SU-DHL-6 (cell line): Measurements from ENCODE around the gene DCAF15.

ENCODE experiments used
- EZH2phosphoT487 ChIP-seq: fragments of 200-600 bp; sonication (generic), shearing (Covaris generic); conservative IDR thresholded peaks from 2 replicates; pipeline ENCODE4 v1.6.1; 2018; ENCODE audit warnings: mild to moderate bottlenecking, antibody characterized with exemption, low read length, moderate library complexity, mixed read lengths
- TF ChIP-seq, protein P1 (sequence below): fragments of 200-600 bp; sonication (generic); IDR thresholded peaks from one replicate; pipeline ENCODE4 v1.5.1; 2017; ENCODE audit warnings: antibody characterized with exemption, mild to moderate bottlenecking, low read length, moderate library complexity; ENCODE audit not compliant: insufficient read depth, poor library complexity, severe bottlenecking

DNA sequence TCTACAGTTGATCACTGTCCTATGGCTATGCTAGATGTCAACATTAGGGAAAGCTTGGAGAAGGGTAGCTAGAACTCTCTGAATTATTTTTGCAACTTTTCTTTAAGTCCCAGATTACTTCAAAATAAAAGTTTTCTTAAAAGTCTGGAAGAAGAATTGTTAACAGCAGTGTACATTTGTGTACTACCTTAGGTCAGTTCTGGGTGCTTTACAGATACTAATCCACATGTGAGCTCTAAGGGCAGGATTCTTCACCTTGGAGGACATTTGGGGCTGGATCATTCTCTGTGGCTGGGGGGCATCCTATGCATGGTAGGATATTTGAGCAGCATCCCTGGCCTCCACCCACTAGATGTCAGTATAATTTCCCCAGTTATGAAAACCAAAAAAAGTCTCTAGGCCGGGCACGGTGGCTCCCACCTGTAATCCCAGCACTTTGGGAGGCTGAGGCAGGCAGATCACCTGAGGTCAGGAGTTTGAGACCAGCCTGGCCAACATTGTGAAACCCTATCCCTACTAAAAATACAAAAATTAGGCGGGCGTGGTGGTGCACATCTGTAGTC lies 49.2 kb upstream of the DCAF15 start:
- no peak for TF ChIP-seq EZH2phosphoT487
- TF ChIP-seq, protein P1, sequence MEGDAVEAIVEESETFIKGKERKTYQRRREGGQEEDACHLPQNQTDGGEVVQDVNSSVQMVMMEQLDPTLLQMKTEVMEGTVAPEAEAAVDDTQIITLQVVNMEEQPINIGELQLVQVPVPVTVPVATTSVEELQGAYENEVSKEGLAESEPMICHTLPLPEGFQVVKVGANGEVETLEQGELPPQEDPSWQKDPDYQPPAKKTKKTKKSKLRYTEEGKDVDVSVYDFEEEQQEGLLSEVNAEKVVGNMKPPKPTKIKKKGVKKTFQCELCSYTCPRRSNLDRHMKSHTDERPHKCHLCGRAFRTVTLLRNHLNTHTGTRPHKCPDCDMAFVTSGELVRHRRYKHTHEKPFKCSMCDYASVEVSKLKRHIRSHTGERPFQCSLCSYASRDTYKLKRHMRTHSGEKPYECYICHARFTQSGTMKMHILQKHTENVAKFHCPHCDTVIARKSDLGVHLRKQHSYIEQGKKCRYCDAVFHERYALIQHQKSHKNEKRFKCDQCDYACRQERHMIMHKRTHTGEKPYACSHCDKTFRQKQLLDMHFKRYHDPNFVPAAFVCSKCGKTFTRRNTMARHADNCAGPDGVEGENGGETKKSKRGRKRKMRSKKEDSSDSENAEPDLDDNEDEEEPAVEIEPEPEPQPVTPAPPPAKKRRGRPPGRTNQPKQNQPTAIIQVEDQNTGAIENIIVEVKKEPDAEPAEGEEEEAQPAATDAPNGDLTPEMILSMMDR: peak; percentile 41
